T-helper 1 cell treated with Interleukin-12 subunit alpha and Interleukin-12 subunit beta and Interleukin-4 antibody, amounts not matched to agents 30 μg/mL and 1 μg/mL, for 36 hours (primary cell): ENCODE data around the gene TNFSF8.

Experiments used
- H3K27ac Mint-ChIP-seq: one replicate; pipeline ENCODE4 v1.8.0; 2021; ENCODE audit warnings: mild to moderate bottlenecking, mixed read lengths
- H3K27me3 Mint-ChIP-seq: one replicate; pipeline ENCODE4 v1.8.0; 2021; ENCODE audit warnings: low read depth, mixed read lengths
- H3K36me3 Mint-ChIP-seq: one replicate; pipeline ENCODE4 v1.8.0; 2021; ENCODE audit warnings: low read depth, mixed read lengths
- H3K4me1 Mint-ChIP-seq: one replicate; pipeline ENCODE4 v1.8.0; 2021; ENCODE audit warnings: low read depth, mixed read lengths
- H3K4me3 Mint-ChIP-seq: one replicate; pipeline ENCODE4 v1.8.0; 2021; ENCODE audit warnings: mild to moderate bottlenecking, moderate library complexity, mixed read lengths
- H3K9me3 Mint-ChIP-seq: one replicate; pipeline ENCODE4 v1.8.0; 2021; ENCODE audit warnings: mixed read lengths

The TNFSF8 gene

GRCh38 chr9:114856215-114856941 lies 74.0 kb downstream of the TNFSF8 start:
- Mint-ChIP-seq H3K9me3 (peaks cover 14% of the 10 kb centered on the region), H3K4me1 (peaks cover 9% of the 10 kb centered on the region), H3K36me3 (peaks cover 14% of the 10 kb centered on the region), H3K27me3 (peaks cover 30% of the 10 kb centered on the region), H3K27ac (no peak overlapping the region), H3K4me3 (no peak overlapping the region)

GRCh38 chr9:114855488-114855887 lies 74.9 kb downstream of the TNFSF8 start:
- Mint-ChIP-seq H3K27ac (no peak overlapping the region), H3K27me3 (peaks cover 30% of the 10 kb centered on the region), H3K4me1 (peaks cover 12% of the 10 kb centered on the region), H3K9me3 (peaks cover 14% of the 10 kb centered on the region), H3K36me3 (peaks cover 16% of the 10 kb centered on the region), H3K4me3 (no peak overlapping the region)

GRCh38 chr9:114854736-114855355 lies 75.5 kb downstream of the TNFSF8 start:
- Mint-ChIP-seq H3K4me1 (peaks cover 8% of the 10 kb centered on the region), H3K9me3 (peaks cover 14% of the 10 kb centered on the region), H3K27ac (no peak overlapping the region), H3K4me3 (no peak overlapping the region), H3K36me3 (peaks cover 16% of the 10 kb centered on the region), H3K27me3 (peaks cover 30% of the 10 kb centered on the region)

- peaks cover 20% of the 10 kb centered on the region for H3K27me3 Mint-ChIP-seq
Observed at GRCh38 chr9:114853071-114853855, 77.1 kb downstream of the TNFSF8 start.

GRCh38 chr9:114852050-114852594 lies 78.3 kb downstream of the TNFSF8 start:
- peaks cover 8% of the 10 kb centered on the region for H3K4me1 Mint-ChIP-seq
- no peak overlapping the region for H3K27ac Mint-ChIP-seq
- H3K9me3 Mint-ChIP-seq, result no peaks in the 10 kb centered on the region
- H3K4me3 Mint-ChIP-seq, result no peak overlapping the region
- peaks cover 7% of the 10 kb centered on the region for H3K36me3 Mint-ChIP-seq
- peaks cover 15% of the 10 kb centered on the region for H3K27me3 Mint-ChIP-seq

More at GRCh38 chr9:114853071-114853855, 77.1 kb downstream of the TNFSF8 start:
- H3K4me1 Mint-ChIP-seq, result peaks cover 8% of the 10 kb centered on the region
- no peak overlapping the region for H3K27ac Mint-ChIP-seq
- peaks cover 4% of the 10 kb centered on the region for H3K9me3 Mint-ChIP-seq
- H3K36me3 Mint-ChIP-seq, result peaks cover 9% of the 10 kb centered on the region
- H3K4me3 Mint-ChIP-seq, result no peak overlapping the region

GRCh38 chr9:114851306-114851705 lies 79.1 kb downstream of the TNFSF8 start:
- Mint-ChIP-seq H3K36me3 (peaks cover 4% of the 10 kb centered on the region), H3K9me3 (no peaks in the 10 kb centered on the region), H3K4me1 (peaks cover 8% of the 10 kb centered on the region), H3K27ac (no peak overlapping the region), H3K27me3 (peaks cover 8% of the 10 kb centered on the region), H3K4me3 (no peak overlapping the region)
